ENCODE data around the gene TLR1. TPM values are rescaled to one million over a fixed set of nuclear protein-coding genes. Genes with fewer than 3 reads are reported as not detected.

Gene TLR1
- total RNA-seq, 6 experiments from 2014 or later: 5.1 to 10.5 (median 7.8) TPM

GRCh38 chr4:38837334-38837733 lies 32.7 kb upstream of the TLR1 start:
- no peak for TF ChIP-seq POLR2A (IDR thresholded peaks at IDR 0.05)
- no peak for TF ChIP-seq CTCF (IDR thresholded peaks at IDR 0.05)
- Histone ChIP-seq H3K4me3 (no peak overlapping the region), H3K27me3 (no peaks in the 10 kb centered on the region), H3K4me1 (no peaks in the 10 kb centered on the region), H3K27ac (no peak overlapping the region), H3K36me3 (no peaks in the 10 kb centered on the region), H3K9me3 (no peaks in the 10 kb centered on the region)
- no peak for DNase-seq
- intact Hi-C loops (cut with DNase I): no loop called here
- no peak for ATAC-seq

GRCh38 chr4:38834570-38834969 lies 30.0 kb upstream of the TLR1 start:
- H3K36me3 ChIP-seq: no peaks in the 10 kb centered on the region
- H3K27ac ChIP-seq: no peak overlapping the region
- H3K27me3 ChIP-seq: no peaks in the 10 kb centered on the region
- WGBS (ENCODE audit: insufficient coverage, low coverage, low lambda C conversion rate, missing lambda C conversion rate): 87% methylated on average over 4 of the region's 4 CpGs
- H3K9me3 ChIP-seq: no peaks in the 10 kb centered on the region
- peaks cover 0 to 8% (median 0%) of the 10 kb centered on the region in 4 donors for H3K4me1 ChIP-seq
- TF ChIP-seq POLR2A (IDR thresholded peaks at IDR 0.05): no peak
- no peak for TF ChIP-seq CTCF (IDR thresholded peaks at IDR 0.05)
- ATAC-seq (no peak), DNase-seq (no peak)
- intact Hi-C loops (cut with DNase I): no loop called here
- no peak overlapping the region for H3K4me3 ChIP-seq

GRCh38 chr4:38832624-38833528 lies 28.3 kb upstream of the TLR1 start:
- H3K27me3 ChIP-seq: no peaks in the 10 kb centered on the region
- WGBS (ENCODE audit: insufficient coverage, low coverage, low lambda C conversion rate, missing lambda C conversion rate): 100% methylated on average over 1 of the region's 7 CpGs
- no peaks in the 10 kb centered on the region for H3K36me3 ChIP-seq
- no peak for TF ChIP-seq CTCF (IDR thresholded peaks at IDR 0.05)
- no peak for TF ChIP-seq POLR2A (IDR thresholded peaks at IDR 0.05)
- H3K27ac ChIP-seq: no peak overlapping the region
- intact Hi-C loops (cut with DNase I): no loop called here
- H3K9me3 ChIP-seq: no peaks in the 10 kb centered on the region
- DNase-seq: no peak
- peak in 1 of 4 donors; percentile 26 for ATAC-seq
- peaks cover 0 to 8% (median 0%) of the 10 kb centered on the region in 4 donors for H3K4me1 ChIP-seq
- no peak overlapping the region for H3K4me3 ChIP-seq

- Histone ChIP-seq H3K4me3 (no peak overlapping the region), H3K36me3 (no peaks in the 10 kb centered on the region), H3K9me3 (no peaks in the 10 kb centered on the region), H3K27me3 (no peaks in the 10 kb centered on the region), H3K27ac (no peak overlapping the region), H3K4me1 (peaks cover 0 to 8% (median 0%) of the 10 kb centered on the region in 4 donors)
- WGBS (ENCODE audit: insufficient coverage, low coverage, low lambda C conversion rate, missing lambda C conversion rate): 50% methylated on average over 1 of the region's 1 CpG
- DNase-seq (no peak), ATAC-seq (peak in 2 of 4 donors; percentile 22 to 35)
- intact Hi-C loops (cut with DNase I): no loop called here
- TF ChIP-seq CTCF (IDR thresholded peaks at IDR 0.05): no peak
- no peak for TF ChIP-seq POLR2A (IDR thresholded peaks at IDR 0.05)
Measured at GRCh38 chr4:38832206-38832605, 27.6 kb upstream of the TLR1 start.
